NOMO-1 (cell line): Measurements from ENCODE around the gene INSRR.

Experiments
- DNase-seq, 2 experiments: peaks; one replicate each; lab custom pipeline; 2025; ENCODE audit not compliant: unreplicated experiment in 2 of 2; lab: John Stamatoyannopoulos, UW

INSRR gene

GRCh38 chr1:156876281-156876680 is 17.4 kb upstream of the INSRR start:
- DNase-seq, result no peak

GRCh38 chr1:156875341-156875615 is 16.4 kb upstream of the INSRR start:
- DNase-seq, result no peak

GRCh38 chr1:156874572-156875340 is 15.8 kb upstream of the INSRR start:
- DNase-seq, result no peak

GRCh38 chr1:156874142-156874541 is 15.2 kb upstream of the INSRR start:
- no peak for DNase-seq

DNA sequence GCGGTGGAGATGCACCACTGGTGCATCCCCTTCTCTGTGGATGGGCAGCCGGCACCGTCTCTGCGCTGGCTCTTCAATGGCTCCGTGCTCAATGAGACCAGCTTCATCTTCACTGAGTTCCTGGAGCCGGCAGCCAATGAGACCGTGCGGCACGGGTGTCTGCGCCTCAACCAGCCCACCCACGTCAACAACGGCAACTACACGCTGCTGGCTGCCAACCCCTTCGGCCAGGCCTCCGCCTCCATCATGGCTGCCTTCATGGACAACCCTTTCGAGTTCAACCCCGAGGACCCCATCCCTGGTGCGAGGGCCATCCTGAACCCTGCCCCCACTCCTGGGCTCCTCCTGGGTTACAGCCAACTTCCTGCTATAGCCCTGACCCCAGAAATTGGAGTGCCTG is 14.7 kb upstream of the INSRR start:
- DNase-seq, result no peak

DNA sequence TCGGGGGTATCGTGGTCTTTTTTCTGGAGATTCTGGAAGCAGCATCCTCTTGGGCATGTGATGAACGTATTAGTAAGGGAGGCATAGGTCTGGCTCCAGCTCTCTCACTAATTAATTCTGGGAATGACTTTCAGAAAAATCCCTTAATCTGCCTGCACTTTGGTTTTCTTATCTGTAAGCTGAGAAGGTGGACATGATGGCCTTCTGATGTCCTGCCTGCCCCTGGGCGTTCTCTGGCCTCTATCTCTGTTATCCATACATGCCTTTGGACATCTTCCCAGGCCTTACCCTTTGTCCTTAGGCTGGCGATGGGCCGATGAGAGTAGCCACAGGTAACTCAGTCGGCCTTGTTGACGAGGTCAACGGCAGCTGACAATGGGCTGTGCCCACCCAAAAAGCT is 10.5 kb upstream of the INSRR start:
- no peak for DNase-seq

- DNase-seq, result no peak
Observed at GRCh38 chr1:156868341-156868740, 9.4 kb upstream of the INSRR start.

DNA sequence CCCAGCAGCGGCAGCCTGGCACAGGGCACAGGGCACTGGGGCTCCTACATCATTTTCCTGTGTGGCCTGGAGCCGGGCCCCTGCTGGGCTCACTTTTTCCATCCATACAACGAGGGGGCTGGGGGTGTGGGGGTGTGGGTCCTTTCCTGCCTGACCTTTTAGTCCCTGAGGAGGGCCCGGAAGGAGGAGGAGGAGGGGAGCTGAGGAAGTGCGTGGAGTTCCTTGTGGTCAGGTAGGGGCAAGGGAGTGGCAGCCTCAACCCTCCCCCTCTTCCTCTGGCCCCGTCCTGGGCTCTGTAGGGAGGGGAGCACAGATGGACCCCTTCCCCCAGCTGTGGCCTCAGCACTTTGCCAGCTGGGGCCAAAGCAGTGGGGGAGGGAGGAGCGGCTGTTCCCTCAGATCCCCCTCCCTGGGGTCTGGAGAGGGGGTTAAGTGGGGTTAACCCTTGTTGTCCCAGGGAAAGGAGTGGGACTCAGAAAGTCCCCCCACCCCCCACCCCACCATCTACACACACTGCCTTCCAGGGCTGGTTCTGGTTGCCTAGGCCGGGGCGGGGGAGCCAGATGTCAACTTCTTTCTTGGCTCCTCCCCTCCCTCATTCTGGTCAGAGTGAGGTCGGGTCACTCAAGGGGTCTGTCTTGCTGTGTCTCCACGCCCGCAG is 7.5 kb upstream of the INSRR start:
- DNase-seq, result no peak

- no peak for DNase-seq
Observed at GRCh38 chr1:156865865-156866248, 6.9 kb upstream of the INSRR start.

GRCh38 chr1:156865258-156865657 is 6.3 kb upstream of the INSRR start:
- DNase-seq, result no peak

DNA sequence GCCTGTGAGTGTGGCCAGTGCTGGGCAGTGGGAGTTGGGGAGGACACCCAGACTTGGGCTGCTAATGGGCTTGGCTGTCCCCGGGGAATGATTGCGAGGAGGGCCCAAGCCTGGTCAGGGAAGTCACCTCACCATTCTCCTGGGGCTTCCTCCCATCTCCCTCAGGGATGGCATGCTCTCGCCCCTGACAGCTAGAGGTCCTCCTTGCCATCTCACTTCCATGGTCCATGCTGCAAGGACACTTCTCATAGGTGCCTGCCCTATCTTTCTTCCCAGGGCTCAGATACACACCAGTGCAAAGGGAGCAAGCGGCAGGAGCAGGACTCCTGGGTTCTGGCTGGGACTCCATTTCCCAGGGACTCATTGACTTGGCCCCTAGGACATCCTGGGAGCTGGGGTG is 5.9 kb upstream of the INSRR start:
- DNase-seq, result no peak

GRCh38 chr1:156863631-156864030 is 4.7 kb upstream of the INSRR start:
- DNase-seq, result no peak

- no peak for DNase-seq
Observed at GRCh38 chr1:156862997-156863599, 4.2 kb upstream of the INSRR start.

GRCh38 chr1:156862584-156862983 is 3.7 kb upstream of the INSRR start:
- no peak for DNase-seq

- DNase-seq, result peak in 1 of 2 experiments; percentile 12
Observed at GRCh38 chr1:156860628-156861423, 1.9 kb upstream of the INSRR start, which contains the start of gene NTRK1. Gene NTRK1 (plus strand): TSS chr1:156860865. CDS start chr1:156860935, 70 bp downstream.

- DNase-seq, result peak; percentile 19 to 22
Observed at GRCh38 chr1:156860113-156860627, 1.3 kb upstream of the INSRR start.

GRCh38 chr1:156859523-156860112 is 701 bp upstream of the INSRR start:
- peak in 1 of 2 experiments; percentile 14 for DNase-seq

GRCh38 chr1:156858555-156858956 is 361 bp downstream of the INSRR start:
- no peak for DNase-seq

- no peak for DNase-seq
Observed at GRCh38 chr1:156857532-156857931, 1.4 kb downstream of the INSRR start.

GRCh38 chr1:156856282-156856785 is 2.6 kb downstream of the INSRR start:
- DNase-seq, result peak in 1 of 2 experiments; percentile 22
